IMR-90 (cell line): ENCODE measurements around the gene CDC42BPG. TPM values are rescaled to one million over a fixed set of nuclear protein-coding genes. Genes with fewer than 3 reads are reported as not detected.

Source experiments
- ATAC-seq: fragments of 200-7000 bp; cut with Tn5 transposase; 2 replicates; pipeline ENCODE4 v1.9.1; 2020; ENCODE audit warnings: low read depth, mild to moderate bottlenecking, moderate library complexity
- BruUV-seq: library from RNA; stranded (reverse); fragments of 400-500 nt; replicated peaks from 2 replicates; lab custom pipeline; 2021; lab: Mats Ljungman, UMichigan
- CTCF ChIA-PET: fragments of 300-600 bp; formaldehyde crosslinking; extraction: SDS; loops from one replicate; lab custom pipeline; 2021; ENCODE audit warnings: antibody characterized with exemption; lab: Yijun Ruan, JAX
- POLR2A ChIA-PET: fragments of 300-600 bp; sonication (Branson Sonifier 250); formaldehyde crosslinking; loops from one replicate; lab custom pipeline; 2022; ENCODE audit warnings: antibody characterized with exemption; ENCODE audit not compliant: unreplicated experiment; lab: Charles Lee
- DNase-seq: peaks from one replicate; pipeline ENCODE4 v3.0.0; 2013
- H2AFZ ChIP-seq: replicated peaks from 2 replicates; pipeline ENCODE3; 2013; ENCODE audit warnings: low read length, mild to moderate bottlenecking; ENCODE audit not compliant: poor library complexity
- H2AK5ac ChIP-seq: 2 replicates; pipeline ENCODE4 v1.6.1; 2013; ENCODE audit warnings: low read depth, low read length, inconsistent platforms
- H2AK9ac ChIP-seq: replicated peaks from 2 replicates; pipeline ENCODE3; 2013; ENCODE audit warnings: mild to moderate bottlenecking, low read depth, low read length, moderate library complexity; ENCODE audit not compliant: poor library complexity
- H2BK120ac ChIP-seq: 2 replicates; pipeline ENCODE4 v1.6.1; 2013; ENCODE audit warnings: low read depth, low read length, inconsistent platforms
- H2BK15ac ChIP-seq: 3 replicates; pipeline ENCODE4 v1.6.1; 2013; ENCODE audit warnings: low read depth, low read length, inconsistent platforms
- H2BK20ac ChIP-seq: 2 replicates; pipeline ENCODE4 v1.6.1; 2013; ENCODE audit warnings: low read depth, mild to moderate bottlenecking, inconsistent platforms, low read length, moderate library complexity
- H2BK5ac ChIP-seq: 2 replicates; pipeline ENCODE4 v1.6.1; 2013; ENCODE audit warnings: mild to moderate bottlenecking, low read depth, low read length, inconsistent platforms; ENCODE audit not compliant: poor library complexity, severe bottlenecking
- H3K14ac ChIP-seq: replicated peaks from 2 replicates; pipeline ENCODE4 v1.6.1; 2013; ENCODE audit warnings: low read depth, low read length, inconsistent platforms
- H3K18ac ChIP-seq: 2 replicates; pipeline ENCODE4 v1.6.1; 2013; ENCODE audit warnings: low read depth, low read length, control low read depth
- H3K23ac ChIP-seq: 2 replicates; pipeline ENCODE4 v1.6.1; 2013; ENCODE audit warnings: low read depth, low read length, inconsistent platforms
- H3K27ac ChIP-seq: 2 replicates; pipeline ENCODE4 v1.5.1; 2013; ENCODE audit warnings: mild to moderate bottlenecking, control low read depth, low read length; ENCODE audit not compliant: insufficient read depth
- H3K27me3 ChIP-seq: 2 replicates; pipeline ENCODE4 v1.6.1; 2013; ENCODE audit warnings: low read length; ENCODE audit not compliant: control insufficient read depth, insufficient read depth
- H3K36me3 ChIP-seq: 2 replicates; pipeline ENCODE4 v1.6.1; 2013; ENCODE audit warnings: low read length, mixed read lengths; ENCODE audit not compliant: control insufficient read depth, insufficient read depth
- H3K4ac ChIP-seq: 2 replicates; pipeline ENCODE4 v1.6.1; 2013; ENCODE audit warnings: low read depth, low read length, inconsistent platforms
- H3K4me1 ChIP-seq: 2 replicates; pipeline ENCODE4 v1.6.1; 2013; ENCODE audit warnings: low read length, mixed read lengths; ENCODE audit not compliant: control insufficient read depth, insufficient read depth
- H3K4me2 ChIP-seq: 2 replicates; pipeline ENCODE4 v1.6.1; 2013; ENCODE audit warnings: low read depth, mild to moderate bottlenecking, control low read depth, low read length, moderate library complexity
- H3K4me3 ChIP-seq: 2 replicates; pipeline ENCODE4 v1.5.1; 2013; ENCODE audit warnings: low read depth, mild to moderate bottlenecking, control low read depth, low read length, moderate library complexity; ENCODE audit not compliant: insufficient read depth
- H3K56ac ChIP-seq: 2 replicates; pipeline ENCODE4 v1.6.1; 2013; ENCODE audit warnings: low read length, inconsistent platforms; ENCODE audit not compliant: insufficient read depth; ENCODE audit errors: extremely low read depth
- H3K79me1 ChIP-seq, 2 experiments: 2 replicates each; pipeline ENCODE4 v1.6.1; 2013; ENCODE audit warnings: low read length in 2 of 2, inconsistent platforms in 1 of 2, low read depth in 1 of 2
- H3K9ac ChIP-seq: 2 replicates; pipeline ENCODE4 v1.6.1; 2013; ENCODE audit warnings: low read depth, low read length, control low read depth
- H3K9me1 ChIP-seq: 2 replicates; pipeline ENCODE4 v1.6.1; 2013; ENCODE audit warnings: low read length, inconsistent platforms; ENCODE audit not compliant: insufficient read depth
- H3K9me3 ChIP-seq: 2 replicates; pipeline ENCODE4 v1.6.1; 2013; ENCODE audit warnings: low read length; ENCODE audit not compliant: control insufficient read depth, insufficient read depth
- H4K20me1 ChIP-seq: 2 replicates; pipeline ENCODE4 v1.6.1; 2013; ENCODE audit warnings: low read length, inconsistent platforms; ENCODE audit not compliant: insufficient read depth
- H4K5ac ChIP-seq: 2 replicates; pipeline ENCODE4 v1.6.1; 2013; ENCODE audit warnings: mild to moderate bottlenecking, low read depth, low read length, control low read depth
- H4K8ac ChIP-seq, 2 experiments: 2 replicates each; pipeline ENCODE4 v1.6.1; 2013; ENCODE audit warnings: low read depth in 2 of 2, low read length in 2 of 2, control low read depth in 1 of 2, inconsistent platforms in 1 of 2
- H4K91ac ChIP-seq: 2 replicates; pipeline ENCODE4 v1.6.1; 2013; ENCODE audit warnings: low read depth, low read length, inconsistent platforms; ENCODE audit not compliant: insufficient read depth
- BHLHE40 ChIP-seq: fragments of 150-350 bp; IDR thresholded peaks from 2 replicates; pipeline ENCODE4 v1.6.1; 2016; ENCODE audit warnings: mild to moderate bottlenecking, low read depth, low read length
- CEBPB ChIP-seq: IDR thresholded peaks from 2 replicates; pipeline ENCODE4 v1.6.1; 2012; ENCODE audit warnings: low read depth, low read length, improper control_type of control experiment
- FOS ChIP-seq: fragments of 150-350 bp; IDR thresholded peaks from 2 replicates; pipeline ENCODE4 v1.6.1; 2016; ENCODE audit warnings: low read depth, low read length
- MAFK ChIP-seq: IDR thresholded peaks from 2 replicates; pipeline ENCODE4 v1.6.1; 2012; ENCODE audit warnings: low read depth, low read length, improper control_type of control experiment
- POLR2A ChIP-seq: IDR thresholded peaks from 2 replicates; pipeline ENCODE4 v1.6.1; 2012; ENCODE audit warnings: mild to moderate bottlenecking, low read depth, low read length
- RAD21 ChIP-seq: IDR thresholded peaks from 2 replicates; pipeline ENCODE4 v1.6.1; 2012; ENCODE audit warnings: low read length, improper control_type of control experiment
- RFX5 ChIP-seq: IDR thresholded peaks from 2 replicates; pipeline ENCODE4 v1.8.0; 2012; ENCODE audit warnings: low read depth, mild to moderate bottlenecking, low read length, moderate library complexity
- SMC3 ChIP-seq: fragments of 150-350 bp; IDR thresholded peaks from 2 replicates; pipeline ENCODE4 v1.6.1; 2016; ENCODE audit warnings: low read depth, mild to moderate bottlenecking, antibody characterized with exemption, low read length, moderate library complexity
- WGBS, 2 experiments: methylation state at CpG; one replicate each; pipeline versions ENCODE4 v1.1.5 to v1.1.7; 2013; ENCODE audit warnings: missing lambda C conversion rate in 2 of 2; ENCODE audit not compliant: insufficient read length in 1 of 2; ENCODE audit errors: extremely low coverage in 2 of 2; 5-methylcytosine and 5-hydroxymethylcytosine counted together
- dilution Hi-C: fragments of 300-500 bp; cut with HindIII; formaldehyde crosslinking; loops from one replicate; pipeline ENCODE4 v1.14.3; 2018; ENCODE audit warnings: low sequenced_read_pairs; ENCODE audit not compliant: unreplicated experiment
- in situ Hi-C: fragments of 300-500 bp; cut with MboI; formaldehyde crosslinking; loops from 3 replicates; pipeline ENCODE4 v1.14.3; 2019; ENCODE audit warnings: low sequenced_read_pairs, inconsistent platforms, mixed read lengths
- intact Hi-C: fragments of 100-400 bp; cut with micrococcal nuclease; formaldehyde crosslinking; loops from 2 replicates; pipeline ENCODE4 v1.10.0; 2022
- polyA plus RNA-seq, 3 experiments: library from polyadenylated mRNA; depleted of rRNA; stranded (reverse); fragments of >200 nt; gene quantifications; 2 replicates each; pipeline ENCODE4 v1.2.3, GENCODE V29; 2012; ENCODE audit warnings: low replicate concordance in 1 of 3
- total RNA-seq: library from RNA; depleted of rRNA; stranded (reverse); fragments of >200 nt; gene quantifications from 2 replicates; pipeline ENCODE4 v1.2.3, GENCODE V29; 2012
- TF ChIP-seq, protein P1 (sequence below): conservative IDR thresholded peaks from 2 replicates; pipeline ENCODE4 v1.5.1; 2012; ENCODE audit warnings: mild to moderate bottlenecking, low read depth, low read length, improper control_type of control experiment
- TF ChIP-seq, protein P2 (sequence below): fragments of 150-350 bp; IDR thresholded peaks from 2 replicates; pipeline ENCODE4 v1.6.1; 2017; ENCODE audit warnings: mild to moderate bottlenecking, antibody characterized with exemption, low read length, low read depth
- TF ChIP-seq, protein P3 (sequence below): fragments of 150-350 bp; IDR thresholded peaks from 2 replicates; pipeline ENCODE4 v1.6.1; 2016; ENCODE audit warnings: low read depth, mild to moderate bottlenecking, low read length, moderate library complexity, borderline replicate concordance

The CDC42BPG gene
- total and polyA plus RNA-seq, 2 of the 4 experiments (the other 2 are of a cell fraction), result under 0.01 to 0.12 TPM

- intact Hi-C loops, result no loop called here
- no peaks in the 10 kb centered on the region for H4K20me1 ChIP-seq
- H3K27ac ChIP-seq, result no peak overlapping the region
- POLR2A ChIA-PET, result no interaction called here
- H3K79me1 ChIP-seq, result no peaks in the 10 kb centered on the region
- in situ Hi-C loops, result no loop called here
- no peak overlapping the region for H3K14ac ChIP-seq
- H3K18ac ChIP-seq, result no peak overlapping the region
- dilution Hi-C loops, result no loop called here
- H3K23ac ChIP-seq, result no peak overlapping the region
- no peaks in the 10 kb centered on the region for H3K36me3 ChIP-seq
- no peak overlapping the region for H3K4me2 ChIP-seq
- H2BK15ac ChIP-seq, result no peak overlapping the region
- no peak overlapping the region for H4K5ac ChIP-seq
- no peak overlapping the region for H3K4ac ChIP-seq
- H2AK5ac ChIP-seq, result no peak overlapping the region
- CTCF ChIA-PET, result no interaction called here
- no peak overlapping the region for H3K56ac ChIP-seq
- no peak overlapping the region for H2BK20ac ChIP-seq
- H3K9me1 ChIP-seq, result no peaks in the 10 kb centered on the region
- no peak overlapping the region for H3K9ac ChIP-seq
- no peak overlapping the region for H4K8ac ChIP-seq
- no peaks in the 10 kb centered on the region for H3K9me3 ChIP-seq
- ATAC-seq (no peak), DNase-seq (no peak)
- H2BK120ac ChIP-seq, result no peak overlapping the region
- H2AFZ ChIP-seq, result no peak overlapping the region
- H3K4me1 ChIP-seq, result no peaks in the 10 kb centered on the region
- H4K91ac ChIP-seq, result no peak overlapping the region
- WGBS, 2 experiments, result 87% methylated on average over 7 of the region's 12 CpGs; no CpG with 5 or more reads in 1 of the 2 experiments
- H2BK5ac ChIP-seq, result no peak overlapping the region
- TF ChIP-seq, protein P1, sequence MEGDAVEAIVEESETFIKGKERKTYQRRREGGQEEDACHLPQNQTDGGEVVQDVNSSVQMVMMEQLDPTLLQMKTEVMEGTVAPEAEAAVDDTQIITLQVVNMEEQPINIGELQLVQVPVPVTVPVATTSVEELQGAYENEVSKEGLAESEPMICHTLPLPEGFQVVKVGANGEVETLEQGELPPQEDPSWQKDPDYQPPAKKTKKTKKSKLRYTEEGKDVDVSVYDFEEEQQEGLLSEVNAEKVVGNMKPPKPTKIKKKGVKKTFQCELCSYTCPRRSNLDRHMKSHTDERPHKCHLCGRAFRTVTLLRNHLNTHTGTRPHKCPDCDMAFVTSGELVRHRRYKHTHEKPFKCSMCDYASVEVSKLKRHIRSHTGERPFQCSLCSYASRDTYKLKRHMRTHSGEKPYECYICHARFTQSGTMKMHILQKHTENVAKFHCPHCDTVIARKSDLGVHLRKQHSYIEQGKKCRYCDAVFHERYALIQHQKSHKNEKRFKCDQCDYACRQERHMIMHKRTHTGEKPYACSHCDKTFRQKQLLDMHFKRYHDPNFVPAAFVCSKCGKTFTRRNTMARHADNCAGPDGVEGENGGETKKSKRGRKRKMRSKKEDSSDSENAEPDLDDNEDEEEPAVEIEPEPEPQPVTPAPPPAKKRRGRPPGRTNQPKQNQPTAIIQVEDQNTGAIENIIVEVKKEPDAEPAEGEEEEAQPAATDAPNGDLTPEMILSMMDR, result no peak
- TF ChIP-seq MAFK (no peak), RFX5 (no peak), BHLHE40 (no peak), SMC3 (no peak), POLR2A (no peak), FOS (no peak), CEBPB (no peak), RAD21 (no peak)
- TF ChIP-seq, protein P2, sequence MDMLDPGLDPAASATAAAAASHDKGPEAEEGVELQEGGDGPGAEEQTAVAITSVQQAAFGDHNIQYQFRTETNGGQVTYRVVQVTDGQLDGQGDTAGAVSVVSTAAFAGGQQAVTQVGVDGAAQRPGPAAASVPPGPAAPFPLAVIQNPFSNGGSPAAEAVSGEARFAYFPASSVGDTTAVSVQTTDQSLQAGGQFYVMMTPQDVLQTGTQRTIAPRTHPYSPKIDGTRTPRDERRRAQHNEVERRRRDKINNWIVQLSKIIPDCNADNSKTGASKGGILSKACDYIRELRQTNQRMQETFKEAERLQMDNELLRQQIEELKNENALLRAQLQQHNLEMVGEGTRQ, result no peak
- TF ChIP-seq, protein P3, sequence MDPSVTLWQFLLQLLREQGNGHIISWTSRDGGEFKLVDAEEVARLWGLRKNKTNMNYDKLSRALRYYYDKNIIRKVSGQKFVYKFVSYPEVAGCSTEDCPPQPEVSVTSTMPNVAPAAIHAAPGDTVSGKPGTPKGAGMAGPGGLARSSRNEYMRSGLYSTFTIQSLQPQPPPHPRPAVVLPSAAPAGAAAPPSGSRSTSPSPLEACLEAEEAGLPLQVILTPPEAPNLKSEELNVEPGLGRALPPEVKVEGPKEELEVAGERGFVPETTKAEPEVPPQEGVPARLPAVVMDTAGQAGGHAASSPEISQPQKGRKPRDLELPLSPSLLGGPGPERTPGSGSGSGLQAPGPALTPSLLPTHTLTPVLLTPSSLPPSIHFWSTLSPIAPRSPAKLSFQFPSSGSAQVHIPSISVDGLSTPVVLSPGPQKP, result no peak
- H3K4me3 ChIP-seq, result no peak overlapping the region
- peaks cover 11% of the 10 kb centered on the region; the same call in 1 of the 2 replicates for H3K27me3 ChIP-seq
- BruUV-seq, result no TSS peak
- peak overlapping the region; percentile 65 for H2AK9ac ChIP-seq
These were observed 11.3 kb downstream of the CDC42BPG start for GRCh38 chr11:64833198-64833502.
